Esophagus muscularis mucosa (tissue), 4 donors: ENCODE results near the gene CHST15. TPM values are rescaled to one million over a fixed set of nuclear protein-coding genes. Genes with fewer than 3 reads are reported as not detected.
A peak's percentile ranks its signal among the peaks of the same experiment; 100 is the strongest.

Source experiments
- DNase-seq: peaks from one replicate; pipeline ENCODE4 v3.0.0-alpha.2; 2017; ENCODE audit errors: extremely low spot score
- H3K27ac ChIP-seq, 4 donors: fragments of 200-600 bp; sonication (generic); replicated peaks in 1 of 4; 1 replicate in 3 of 4; 2 replicates in 1 of 4; pipeline ENCODE4 v1.5.1; 2016 to 2019; ENCODE audit warnings: mild to moderate bottlenecking in 1 of 4
- H3K27me3 ChIP-seq, 4 donors: fragments of 200-600 bp; sonication (generic); one replicate each; pipeline versions ENCODE4 v1.5.1 to v1.6.0; 2016 to 2019
- H3K36me3 ChIP-seq, 4 donors: fragments of 200-600 bp; sonication (generic); one replicate each; pipeline ENCODE4 v1.5.1; 2016 to 2019
- H3K4me1 ChIP-seq, 4 donors: fragments of 200-600 bp; sonication (generic); one replicate each; pipeline ENCODE4 v1.5.1; 2016 to 2019
- H3K4me3 ChIP-seq, 4 donors: fragments of 200-600 bp; sonication (generic); 1 replicate in 2 of 4; 2 replicates in 2 of 4; pipeline ENCODE4 v1.5.1; 2016 to 2019; ENCODE audit warnings: mild to moderate bottlenecking in 4 of 4, moderate library complexity in 1 of 4
- H3K9me3 ChIP-seq, 4 donors: fragments of 200-600 bp; sonication (generic); 1 replicate in 3 of 4; 2 replicates in 1 of 4; pipeline ENCODE4 v1.5.1; 2016 to 2019
- CTCF ChIP-seq, 3 experiments: fragments of 200-600 bp in 2 of 3; fragments of 450-650 bp in 1 of 3; sonication (generic) in 2 of 3; IDR thresholded peaks; one replicate each; pipeline ENCODE4 v1.5.1; 2017 to 2019; ENCODE audit warnings: antibody characterized with exemption in 3 of 3, mild to moderate bottlenecking in 2 of 3, moderate library complexity in 1 of 3
- EP300 ChIP-seq: sonication (generic); formaldehyde crosslinking; IDR thresholded peaks from one replicate; pipeline ENCODE4 v1.6.1; 2017; ENCODE audit warnings: antibody characterized with exemption
- POLR2A ChIP-seq: fragments of 450-650 bp; IDR thresholded peaks from one replicate; pipeline ENCODE4 v1.6.1; 2017; ENCODE audit warnings: antibody characterized with exemption, moderate library complexity, mild to moderate bottlenecking, low read depth
- POLR2AphosphoS5 ChIP-seq, 2 donors: sonication (generic); formaldehyde crosslinking; IDR thresholded peaks; one replicate each; pipeline ENCODE4 v1.6.1; 2017; ENCODE audit warnings: antibody characterized with exemption in 2 of 2
- WGBS: methylation state at CpG from one replicate; pipeline ENCODE4 v1.1.5; 2018; 5-methylcytosine and 5-hydroxymethylcytosine counted together
- intact Hi-C: fragments of 100-400 bp; cut with DNase I; formaldehyde crosslinking; loops from one replicate; pipeline ENCODE4 v1.15.1; 2023
- total RNA-seq, 4 donors: library from RNA; depleted of rRNA; stranded (reverse); fragments of >200 nt; gene quantifications; one replicate each; pipeline versions ENCODE4 v1.1.0 to v1.2.1, GENCODE V29; 2016

Gene CHST15
- total RNA-seq, 4 donors from 2014 or later: 48.2 to 76.1 (median 62.5) TPM

DNA sequence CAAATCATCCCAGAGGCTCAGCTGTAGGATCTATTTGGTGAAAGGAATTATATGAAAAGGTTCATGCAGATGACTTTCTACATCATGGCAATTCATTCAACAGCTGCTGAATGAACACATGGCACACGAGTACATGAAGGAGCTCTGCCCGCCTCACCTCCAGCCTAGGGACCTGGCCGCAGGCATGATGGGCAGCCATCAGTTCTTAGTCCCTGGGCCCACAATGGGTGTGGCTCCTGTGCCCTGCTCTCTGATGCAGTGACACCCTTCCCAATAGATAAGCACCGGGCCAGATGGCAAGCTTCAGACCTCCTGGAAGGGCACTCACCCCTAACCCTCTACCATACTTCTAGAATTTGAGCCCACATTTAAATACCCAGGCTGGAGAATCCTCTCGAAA, 3.5 kb downstream of the CHST15 start:
- Histone ChIP-seq H3K4me1 (peaks cover 17 to 95% (median 88%) of the 10 kb centered on the region in 4 donors), H3K27me3 (no peaks in the 10 kb centered on the region), H3K27ac (peak overlapping the region; percentile 93 to 96 (median 96)), H3K9me3 (no peaks in the 10 kb centered on the region), H3K4me3 (no peak overlapping the region), H3K36me3 (no peaks in the 10 kb centered on the region)
- no peak for DNase-seq
- WGBS: 71% methylated on average over 5 of the region's 5 CpGs
- TF ChIP-seq CTCF (IDR thresholded peaks at IDR 0.05) (no peak), EP300 (no peak), POLR2AphosphoS5 (IDR thresholded peaks at IDR 0.05) (no peak), POLR2A (no peak)
- intact Hi-C loops: loop anchor here (2.0 to 5.0 kb wide), 2 partner anchors 48 to 89 kb away; no protein-coding TSS in a partner anchor

DNA sequence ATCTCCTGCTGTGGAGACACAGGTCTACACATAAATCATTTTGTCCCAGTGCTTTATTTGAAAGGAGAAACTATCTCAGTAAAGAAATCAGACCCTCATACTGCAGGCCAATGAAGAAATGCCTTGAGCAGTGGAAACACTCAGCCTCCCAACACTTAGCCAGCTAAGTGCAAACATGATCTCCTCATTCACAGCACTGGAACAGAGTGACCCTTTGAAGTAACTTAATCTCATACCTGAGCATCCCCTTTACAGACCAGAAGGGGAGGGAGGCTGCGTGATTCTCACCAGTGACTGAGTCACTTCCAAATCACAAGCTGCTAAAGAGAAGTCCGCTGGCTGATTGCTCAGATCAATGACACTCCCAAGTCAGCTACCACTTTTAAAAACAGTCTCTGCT, 4.5 kb downstream of the CHST15 start:
- WGBS: 85% methylated on average over 2 of the region's 2 CpGs
- no peaks in the 10 kb centered on the region for H3K36me3 ChIP-seq
- TF ChIP-seq EP300 (no peak), POLR2A (no peak), POLR2AphosphoS5 (IDR thresholded peaks at IDR 0.05) (no peak), CTCF (IDR thresholded peaks at IDR 0.05) (no peak)
- intact Hi-C loops: loop anchor here (5.0 kb wide), 1 partner anchor 47 kb away; no protein-coding TSS in a partner anchor
- peak overlapping the region; percentile 93 to 96 (median 96) for H3K27ac ChIP-seq
- DNase-seq: no peak
- no peaks in the 10 kb centered on the region for H3K9me3 ChIP-seq
- no peaks in the 10 kb centered on the region for H3K27me3 ChIP-seq
- H3K4me1 ChIP-seq: peaks cover 14 to 95% (median 88%) of the 10 kb centered on the region in 4 donors
- H3K4me3 ChIP-seq: no peak overlapping the region

GRCh38 chr10:124087672-124088634, 5.4 kb downstream of the CHST15 start:
- no peak for DNase-seq
- H3K4me1 ChIP-seq: peaks cover 7 to 100% (median 91%) of the 10 kb centered on the region in 4 donors
- H3K36me3 ChIP-seq: no peaks in the 10 kb centered on the region
- intact Hi-C loops: loop anchor here (5.0 kb wide), 1 partner anchor 46 kb away; no protein-coding TSS in a partner anchor
- 50% methylated on average over 19 of the region's 27 CpGs for WGBS
- H3K27me3 ChIP-seq: no peaks in the 10 kb centered on the region
- peak overlapping the region in 1 of 4 donors; percentile 2 for H3K4me3 ChIP-seq
- TF ChIP-seq POLR2A (no peak), POLR2AphosphoS5 (IDR thresholded peaks at IDR 0.05) (peak in 1 of 2 donors; percentile 32)
- H3K27ac ChIP-seq: peak overlapping the region; percentile 93 to 96 (median 96)
- no peaks in the 10 kb centered on the region for H3K9me3 ChIP-seq

DNA sequence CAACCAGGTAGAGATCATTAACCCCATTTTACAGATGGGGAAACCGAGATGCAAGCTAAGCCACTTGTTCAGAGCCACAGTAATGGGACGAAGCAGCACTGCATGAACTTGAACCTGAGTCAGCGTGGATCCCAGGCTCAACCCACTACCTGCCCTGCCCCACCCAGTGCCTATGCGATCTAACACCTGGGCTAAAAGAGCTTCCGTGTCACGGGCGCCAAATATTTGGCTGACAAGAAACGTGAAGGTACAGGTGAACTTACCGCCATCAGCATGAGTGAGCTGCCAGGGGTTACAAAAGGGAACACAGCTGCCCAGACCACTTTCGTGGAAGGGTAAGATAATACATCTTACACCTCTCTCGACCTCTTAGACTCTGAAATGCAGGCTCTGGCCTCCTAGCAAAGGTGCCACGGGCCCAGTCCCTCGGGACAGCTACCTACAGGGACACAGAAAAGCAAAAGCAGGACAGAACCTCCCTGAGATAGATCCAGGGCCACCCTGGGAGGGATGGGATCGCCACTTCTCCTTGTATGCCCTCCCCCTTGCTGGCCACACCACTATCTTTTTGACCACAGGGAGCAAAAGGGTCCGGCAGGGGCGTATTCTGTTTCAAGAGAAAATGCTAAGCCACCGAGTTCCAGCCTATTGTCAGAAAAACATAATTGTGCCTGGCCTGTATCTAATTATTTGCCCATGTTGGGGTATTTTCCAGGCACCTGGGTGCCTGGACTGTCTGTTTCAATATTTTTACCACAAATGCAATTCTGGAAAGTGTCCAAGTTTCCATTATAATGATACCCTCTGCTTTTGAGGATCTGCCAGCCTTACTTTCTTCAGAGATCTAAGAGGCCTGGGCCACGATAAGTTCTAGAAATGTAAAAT, 6.4 kb downstream of the CHST15 start:
- H3K36me3 ChIP-seq: no peaks in the 10 kb centered on the region
- H3K4me3 ChIP-seq: no peak overlapping the region
- 74% methylated on average over 17 of the region's 18 CpGs for WGBS
- H3K4me1 ChIP-seq: peaks cover 7 to 91% (median 90%) of the 10 kb centered on the region in 4 donors
- TF ChIP-seq POLR2AphosphoS5 (IDR thresholded peaks at IDR 0.05) (no peak), CTCF (IDR thresholded peaks at IDR 0.05) (no peak), EP300 (no peak), POLR2A (no peak)
- DNase-seq: no peak
- H3K9me3 ChIP-seq: no peaks in the 10 kb centered on the region
- no peaks in the 10 kb centered on the region for H3K27me3 ChIP-seq
- peak overlapping the region; percentile 93 to 96 (median 96) for H3K27ac ChIP-seq
- intact Hi-C loops: loop anchor here (5.0 kb wide), 1 partner anchor 45 kb away; no protein-coding TSS in a partner anchor
